HepG2 (cell line): ENCODE results near the gene MADCAM1. TPM values are rescaled to one million over a fixed set of nuclear protein-coding genes. Genes with fewer than 3 reads are reported as not detected.

Experiments used
- NCOA5 ChIP-seq: sonication (generic); formaldehyde crosslinking; IDR thresholded peaks from 2 replicates; pipeline ENCODE4 v1.4.0; 2020; ENCODE audit warnings: missing genetic modification reagents
- TOE1 ChIP-seq: sonication (generic); formaldehyde crosslinking; IDR thresholded peaks from 2 replicates; pipeline ENCODE4 v1.4.0; 2020; ENCODE audit warnings: mild to moderate bottlenecking, missing genetic modification reagents
- WIZ ChIP-seq: sonication (generic); formaldehyde crosslinking; IDR thresholded peaks from 2 replicates; pipeline ENCODE4 v1.5.1; 2020; ENCODE audit warnings: mild to moderate bottlenecking, missing genetic modification reagents
- ZFP36L1 ChIP-seq: sonication (generic); formaldehyde crosslinking; IDR thresholded peaks from 2 replicates; pipeline ENCODE4 v1.8.0; 2022; ENCODE audit warnings: mild to moderate bottlenecking, missing genetic modification reagents, moderate library complexity
- ZKSCAN1 ChIP-seq: fragments of 150-350 bp; IDR thresholded peaks from 2 replicates; pipeline ENCODE4 v1.6.1; 2014; ENCODE audit warnings: low read length
- polyA plus RNA-seq, 8 experiments: library from polyadenylated mRNA; depleted of rRNA in 3 of 8; stranded (reverse) in 7 of 8; unstranded in 1 of 8; fragments of >200 nt; fragmentation: Illumina TruSeq in 4 of 8; extraction: Trizol in 4 of 8; gene quantifications; 2 replicates each; pipeline versions ENCODE4 v1.2.1 to v1.2.3, GENCODE V29; 2011 to 2016; ENCODE audit warnings: low read depth in 4 of 8, missing spikeins in 1 of 8, mixed read lengths in 1 of 8; ENCODE audit not compliant: insufficient read depth in 1 of 8
- total RNA-seq, 5 experiments: library from RNA; depleted of rRNA; stranded (reverse); fragments of >200 nt; fragmentation: Illumina TruSeq; extraction: Trizol; gene quantifications; 2 replicates each; pipeline ENCODE4 v1.2.3, GENCODE V29; 2016; ENCODE audit warnings: low read depth in 1 of 5
- TF ChIP-seq, protein P1 (sequence below): IDR thresholded peaks from 2 replicates; pipeline ENCODE4 v1.6.1; 2016; ENCODE audit warnings: low read depth, missing genetic modification reagents, missing compliant biosample characterization
- TF ChIP-seq, protein P2 (sequence below): sonication (generic); formaldehyde crosslinking; IDR thresholded peaks from 2 replicates; pipeline ENCODE4 v1.4.0; 2020; ENCODE audit warnings: missing genetic modification reagents
- TF ChIP-seq, protein P3 (sequence below): sonication (generic); formaldehyde crosslinking; IDR thresholded peaks from 2 replicates; pipeline ENCODE4 v1.4.0; 2020; ENCODE audit warnings: mild to moderate bottlenecking, missing genetic modification reagents

The MADCAM1 gene
- total and polyA plus RNA-seq, 2 of the 13 experiments (the other 11 are each of a cell fraction or from before 2014, with no cell fraction given): 0.29 to 0.33 TPM

DNA sequence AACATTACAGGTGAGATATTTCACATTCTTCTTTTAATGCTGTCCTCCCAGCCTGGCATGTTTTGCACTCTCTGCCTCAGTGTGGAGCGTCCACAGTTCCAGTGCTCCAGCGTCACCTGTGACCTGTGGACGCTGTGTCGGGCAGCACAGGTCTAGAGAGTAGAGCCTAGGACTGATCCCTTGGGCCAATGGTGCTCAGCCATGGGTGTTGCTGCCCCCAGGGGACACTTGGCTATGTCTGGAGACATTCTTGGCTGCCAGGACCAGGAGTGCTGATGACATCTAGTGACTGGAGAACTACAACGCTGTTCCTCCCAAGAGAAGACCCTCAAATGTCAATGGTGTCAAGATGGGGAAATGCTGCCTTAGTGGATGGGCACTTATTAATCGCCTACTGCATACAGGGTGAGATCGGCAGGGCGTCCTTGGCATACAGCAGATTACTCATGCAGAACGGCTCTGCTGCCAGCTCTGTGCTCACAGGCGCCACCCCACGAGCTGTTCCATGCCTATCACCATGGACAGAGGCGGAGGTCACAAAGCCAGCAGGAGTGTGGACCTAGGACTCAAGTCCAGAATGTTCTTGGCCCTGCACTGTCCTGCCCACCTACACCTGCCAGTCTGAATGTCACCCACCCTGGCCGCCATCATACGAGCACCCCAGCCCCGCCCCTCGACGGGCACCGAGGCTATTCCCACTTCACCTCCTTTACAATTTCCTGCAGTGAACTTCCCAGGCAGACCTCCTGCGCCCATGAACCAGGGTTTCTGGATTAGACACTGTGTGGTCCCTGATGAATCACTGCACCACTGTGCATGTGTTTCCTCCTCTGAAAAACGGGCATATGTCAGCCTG, 13.9 kb upstream of the MADCAM1 start (continued):
- TF ChIP-seq, protein P1, sequence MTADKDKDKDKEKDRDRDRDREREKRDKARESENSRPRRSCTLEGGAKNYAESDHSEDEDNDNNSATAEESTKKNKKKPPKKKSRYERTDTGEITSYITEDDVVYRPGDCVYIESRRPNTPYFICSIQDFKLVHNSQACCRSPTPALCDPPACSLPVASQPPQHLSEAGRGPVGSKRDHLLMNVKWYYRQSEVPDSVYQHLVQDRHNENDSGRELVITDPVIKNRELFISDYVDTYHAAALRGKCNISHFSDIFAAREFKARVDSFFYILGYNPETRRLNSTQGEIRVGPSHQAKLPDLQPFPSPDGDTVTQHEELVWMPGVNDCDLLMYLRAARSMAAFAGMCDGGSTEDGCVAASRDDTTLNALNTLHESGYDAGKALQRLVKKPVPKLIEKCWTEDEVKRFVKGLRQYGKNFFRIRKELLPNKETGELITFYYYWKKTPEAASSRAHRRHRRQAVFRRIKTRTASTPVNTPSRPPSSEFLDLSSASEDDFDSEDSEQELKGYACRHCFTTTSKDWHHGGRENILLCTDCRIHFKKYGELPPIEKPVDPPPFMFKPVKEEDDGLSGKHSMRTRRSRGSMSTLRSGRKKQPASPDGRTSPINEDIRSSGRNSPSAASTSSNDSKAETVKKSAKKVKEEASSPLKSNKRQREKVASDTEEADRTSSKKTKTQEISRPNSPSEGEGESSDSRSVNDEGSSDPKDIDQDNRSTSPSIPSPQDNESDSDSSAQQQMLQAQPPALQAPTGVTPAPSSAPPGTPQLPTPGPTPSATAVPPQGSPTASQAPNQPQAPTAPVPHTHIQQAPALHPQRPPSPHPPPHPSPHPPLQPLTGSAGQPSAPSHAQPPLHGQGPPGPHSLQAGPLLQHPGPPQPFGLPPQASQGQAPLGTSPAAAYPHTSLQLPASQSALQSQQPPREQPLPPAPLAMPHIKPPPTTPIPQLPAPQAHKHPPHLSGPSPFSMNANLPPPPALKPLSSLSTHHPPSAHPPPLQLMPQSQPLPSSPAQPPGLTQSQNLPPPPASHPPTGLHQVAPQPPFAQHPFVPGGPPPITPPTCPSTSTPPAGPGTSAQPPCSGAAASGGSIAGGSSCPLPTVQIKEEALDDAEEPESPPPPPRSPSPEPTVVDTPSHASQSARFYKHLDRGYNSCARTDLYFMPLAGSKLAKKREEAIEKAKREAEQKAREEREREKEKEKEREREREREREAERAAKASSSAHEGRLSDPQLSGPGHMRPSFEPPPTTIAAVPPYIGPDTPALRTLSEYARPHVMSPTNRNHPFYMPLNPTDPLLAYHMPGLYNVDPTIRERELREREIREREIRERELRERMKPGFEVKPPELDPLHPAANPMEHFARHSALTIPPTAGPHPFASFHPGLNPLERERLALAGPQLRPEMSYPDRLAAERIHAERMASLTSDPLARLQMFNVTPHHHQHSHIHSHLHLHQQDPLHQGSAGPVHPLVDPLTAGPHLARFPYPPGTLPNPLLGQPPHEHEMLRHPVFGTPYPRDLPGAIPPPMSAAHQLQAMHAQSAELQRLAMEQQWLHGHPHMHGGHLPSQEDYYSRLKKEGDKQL: no peak
- TF ChIP-seq, protein P2, sequence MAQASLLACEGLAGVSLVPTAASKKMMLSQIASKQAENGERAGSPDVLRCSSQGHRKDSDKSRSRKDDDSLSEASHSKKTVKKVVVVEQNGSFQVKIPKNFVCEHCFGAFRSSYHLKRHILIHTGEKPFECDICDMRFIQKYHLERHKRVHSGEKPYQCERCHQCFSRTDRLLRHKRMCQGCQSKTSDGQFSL: no peak
- TF ChIP-seq ZKSCAN1 (no peak), ZFP36L1 (CRISPR knock-in tag) (no peak), WIZ (CRISPR knock-in tag) (no peak), TOE1 (no peak), NCOA5 (CRISPR knock-in tag) (no peak)
- TF ChIP-seq, protein P3, sequence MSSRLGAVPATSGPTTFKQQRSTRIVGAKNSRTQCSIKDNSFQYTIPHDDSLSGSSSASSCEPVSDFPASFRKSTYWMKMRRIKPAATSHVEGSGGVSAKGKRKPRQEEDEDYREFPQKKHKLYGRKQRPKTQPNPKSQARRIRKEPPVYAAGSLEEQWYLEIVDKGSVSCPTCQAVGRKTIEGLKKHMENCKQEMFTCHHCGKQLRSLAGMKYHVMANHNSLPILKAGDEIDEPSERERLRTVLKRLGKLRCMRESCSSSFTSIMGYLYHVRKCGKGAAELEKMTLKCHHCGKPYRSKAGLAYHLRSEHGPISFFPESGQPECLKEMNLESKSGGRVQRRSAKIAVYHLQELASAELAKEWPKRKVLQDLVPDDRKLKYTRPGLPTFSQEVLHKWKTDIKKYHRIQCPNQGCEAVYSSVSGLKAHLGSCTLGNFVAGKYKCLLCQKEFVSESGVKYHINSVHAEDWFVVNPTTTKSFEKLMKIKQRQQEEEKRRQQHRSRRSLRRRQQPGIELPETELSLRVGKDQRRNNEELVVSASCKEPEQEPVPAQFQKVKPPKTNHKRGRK (CRISPR knock-in tag): no peak
